NCI-H345 (cell line): ENCODE results near the gene MOCOS.

Experiments used
- DNase-seq: peaks from one replicate; lab custom pipeline; 2025; lab: John Stamatoyannopoulos, UW

The MOCOS gene

GRCh38 chr18:36273347-36273746 lies 86.0 kb downstream of the MOCOS start:
- DNase-seq: no peak

- DNase-seq: no peak
Observed at GRCh38 chr18:36274083-36274715, 86.9 kb downstream of the MOCOS start.

- no peak for DNase-seq
Observed at GRCh38 chr18:36275561-36275960, 88.3 kb downstream of the MOCOS start.

- DNase-seq: no peak
Observed at GRCh38 chr18:36279001-36279400, 91.7 kb downstream of the MOCOS start.

DNA sequence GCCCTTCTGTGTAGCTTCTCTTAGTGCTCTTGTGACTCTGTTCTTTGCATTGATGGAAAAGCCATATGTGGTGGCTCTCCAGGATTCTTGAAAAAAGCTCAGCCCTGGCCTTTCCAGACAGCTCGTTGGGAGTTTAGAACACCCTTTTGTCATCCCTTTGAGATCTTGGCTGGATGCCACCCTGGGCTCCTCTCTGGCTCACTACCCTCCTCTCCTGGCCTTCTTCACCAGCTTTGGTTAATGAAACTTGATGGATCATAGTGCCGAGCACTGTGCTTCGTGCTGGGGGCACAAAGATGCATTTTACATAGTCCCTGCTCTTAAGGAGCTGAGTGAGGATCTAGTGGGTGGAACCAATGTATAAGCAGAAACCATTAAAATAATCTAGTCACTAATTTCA lies 94.6 kb downstream of the MOCOS start:
- peak; percentile 30 for DNase-seq

DNA sequence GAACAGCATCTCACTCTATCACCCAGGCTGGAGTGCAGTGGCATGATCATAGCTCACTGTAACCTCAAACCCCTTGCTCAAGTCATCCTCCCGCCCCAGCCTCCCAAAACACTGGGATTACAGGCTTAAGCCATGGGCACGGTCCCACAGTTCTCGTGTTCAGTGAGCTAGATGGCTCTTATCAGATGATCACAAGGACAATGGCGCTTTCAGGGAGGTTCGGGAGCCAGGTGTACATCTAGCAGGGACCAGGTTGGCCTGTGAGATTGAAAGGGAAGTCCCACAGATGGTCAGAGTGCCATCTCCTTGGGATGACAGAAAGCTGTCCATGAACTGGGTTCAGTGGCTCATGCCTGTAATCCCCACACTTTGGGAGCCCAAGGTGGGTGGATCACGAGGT lies 96.2 kb downstream of the MOCOS start:
- DNase-seq: no peak

- no peak for DNase-seq
Observed at GRCh38 chr18:36284268-36284667, 97.0 kb downstream of the MOCOS start.

- DNase-seq: peak; percentile 73
Observed at GRCh38 chr18:36284671-36285295, 97.5 kb downstream of the MOCOS start.

GRCh38 chr18:36287653-36288052 lies 100.4 kb downstream of the MOCOS start:
- no peak for DNase-seq

GRCh38 chr18:36288689-36289088 lies 101.4 kb downstream of the MOCOS start:
- DNase-seq: no peak

GRCh38 chr18:36294031-36294430 lies 106.7 kb downstream of the MOCOS start:
- no peak for DNase-seq

- no peak for DNase-seq
Observed at GRCh38 chr18:36295214-36295613, 107.9 kb downstream of the MOCOS start.

DNA sequence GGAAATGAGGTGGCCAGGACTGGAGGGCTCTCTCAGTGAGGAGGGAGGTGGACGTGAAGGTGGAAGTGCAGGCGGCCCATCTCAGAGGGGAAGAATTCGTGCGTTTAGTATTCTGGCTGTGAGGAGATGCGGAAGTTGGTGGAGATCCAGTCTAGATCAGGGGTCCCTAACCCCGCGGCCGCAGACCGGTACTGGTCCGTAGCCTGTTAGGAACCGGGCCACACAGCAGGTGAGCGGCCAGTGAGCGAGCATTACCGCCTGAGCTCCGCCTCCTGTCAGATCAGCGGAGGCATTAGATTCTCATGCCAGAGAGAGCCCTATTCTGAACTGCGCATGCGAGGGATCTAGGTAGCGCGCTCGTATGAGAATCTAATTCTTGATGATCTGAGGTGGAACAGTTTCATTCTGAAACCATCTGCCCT lies 108.6 kb downstream of the MOCOS start:
- DNase-seq: no peak

GRCh38 chr18:36296650-36297416 lies 109.5 kb downstream of the MOCOS start:
- DNase-seq: peak; percentile 79

GRCh38 chr18:36297417-36298125 lies 110.3 kb downstream of the MOCOS start, which contains the start of gene FHOD3:
Gene FHOD3 (plus strand): TSS chr18:36297713. CDS start chr18:36297836, 123 bp downstream.
- DNase-seq: peak; percentile 69

DNA sequence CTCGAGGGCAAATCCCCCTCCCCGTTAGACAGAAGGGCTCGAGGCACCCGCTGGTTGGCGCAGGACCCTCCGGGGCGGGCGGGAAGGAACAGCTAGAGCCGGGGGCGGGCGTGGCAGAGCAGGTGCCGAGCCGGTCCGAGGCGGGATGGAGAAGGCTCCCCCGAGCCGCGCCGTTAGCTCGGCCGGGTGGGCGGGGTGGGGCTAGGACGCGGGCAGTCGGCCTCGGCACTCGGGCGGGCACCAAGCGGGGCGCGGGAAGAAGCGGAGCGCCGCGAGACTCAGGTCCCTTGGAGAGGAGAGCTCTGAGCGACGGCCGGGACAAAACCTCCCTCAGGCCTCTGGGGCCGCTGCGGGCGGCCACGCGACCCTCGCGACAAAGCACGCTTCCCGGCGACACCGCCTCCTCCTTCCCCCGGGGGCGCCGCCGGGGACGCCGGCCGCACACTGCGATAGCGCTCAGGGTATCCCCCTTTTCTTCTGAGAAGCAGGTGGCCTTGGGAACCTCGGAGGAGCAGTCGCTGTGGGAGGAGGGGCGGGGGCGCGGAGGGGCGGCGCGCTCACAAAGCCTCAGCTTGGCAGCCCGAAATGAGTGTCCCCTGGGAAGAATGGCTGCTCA lies 110.9 kb downstream of the MOCOS start:
- DNase-seq: peak; percentile 51

GRCh38 chr18:36299015-36299414 lies 111.7 kb downstream of the MOCOS start:
- no peak for DNase-seq

DNA sequence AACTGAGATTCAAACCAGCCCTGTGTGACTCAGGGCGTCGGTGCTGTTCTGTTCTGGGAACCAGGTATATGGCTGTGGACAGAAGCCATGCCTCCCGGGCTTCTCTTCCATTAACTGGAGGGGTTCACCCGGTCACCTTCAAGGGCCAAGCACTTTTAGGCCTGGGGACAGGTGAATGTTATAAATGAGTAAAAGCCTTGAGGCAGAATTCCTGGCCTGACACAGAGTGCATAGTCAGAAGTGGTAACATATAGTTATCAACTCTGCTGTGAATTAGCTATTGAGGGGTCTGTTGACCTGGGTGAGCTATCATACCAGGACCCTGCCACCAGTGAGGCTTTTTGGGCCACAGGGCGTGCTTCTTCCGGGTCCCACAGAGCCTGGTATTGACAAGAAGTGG lies 112.9 kb downstream of the MOCOS start:
- DNase-seq: no peak

- DNase-seq: no peak
Observed at GRCh38 chr18:36301884-36302283, 114.6 kb downstream of the MOCOS start.

DNA sequence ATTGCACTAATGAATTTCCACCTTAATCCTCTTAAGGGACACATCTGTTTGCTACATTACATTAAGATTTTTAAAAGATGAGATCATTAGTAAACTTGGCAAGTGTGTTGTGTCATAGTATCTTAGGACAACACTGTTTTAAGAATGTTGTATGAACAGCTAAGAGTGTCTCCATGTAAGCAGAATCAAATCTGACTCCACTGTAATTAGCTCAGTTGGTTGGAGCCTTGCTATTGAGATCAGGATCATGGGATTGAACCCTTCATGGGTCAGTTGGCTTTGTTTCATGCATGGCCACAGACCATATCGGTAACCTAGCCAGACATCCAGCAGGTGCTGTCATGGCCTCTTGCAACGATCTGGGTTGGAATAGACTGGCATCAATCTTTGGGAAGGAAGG lies 115.4 kb downstream of the MOCOS start:
- DNase-seq: no peak

DNA sequence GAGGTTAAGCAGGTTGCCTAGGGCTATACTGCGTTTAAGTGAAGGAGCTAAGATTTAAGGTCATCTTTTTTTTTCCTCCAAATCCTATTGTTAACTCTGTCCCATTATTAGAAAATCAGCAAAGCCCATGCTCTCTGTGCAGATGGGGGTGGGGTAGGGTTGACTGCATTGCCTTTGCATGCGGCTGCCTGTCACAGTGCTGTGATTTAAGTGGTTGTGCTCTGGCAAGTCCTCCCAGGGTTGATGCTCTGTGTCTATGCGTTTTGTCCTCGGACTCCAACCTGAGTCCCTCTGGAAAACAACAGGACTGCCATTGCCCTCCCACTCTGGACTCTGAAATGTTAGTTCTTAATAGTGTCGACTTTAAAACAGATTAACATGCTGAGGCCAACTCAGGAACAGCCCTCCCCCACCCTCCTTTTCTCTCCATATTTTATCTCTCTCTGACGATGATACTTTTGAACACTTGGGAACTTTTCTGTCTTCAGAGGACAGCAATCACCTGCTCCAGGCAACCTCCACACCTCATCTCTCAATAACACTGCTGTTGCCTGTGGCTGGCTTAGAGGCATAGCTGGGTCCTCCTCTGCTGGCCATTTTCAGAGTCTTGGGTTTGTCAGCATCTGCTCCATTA lies 116.0 kb downstream of the MOCOS start:
- DNase-seq: no peak

DNA sequence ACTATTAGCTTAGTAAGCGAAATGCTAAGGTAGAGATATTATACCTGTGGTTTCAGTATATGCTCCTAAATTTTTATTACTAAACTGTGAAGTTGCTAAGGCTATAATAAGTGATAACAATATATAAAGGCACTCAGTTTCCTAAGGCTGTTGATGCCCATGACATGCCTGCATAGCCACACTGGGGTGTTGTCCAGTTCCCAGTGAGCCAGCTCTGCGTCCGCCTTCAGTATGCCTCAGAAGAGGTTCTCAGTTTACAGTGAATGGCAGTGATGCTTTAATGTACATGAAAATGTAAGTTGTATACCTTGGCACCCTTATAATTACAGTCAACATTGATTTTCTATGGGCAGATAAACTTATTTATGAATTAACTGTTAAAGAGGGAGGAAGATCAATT lies 117.4 kb downstream of the MOCOS start:
- DNase-seq: no peak
